ENCODE results near the gene MAST1. TPM values are rescaled to one million over a fixed set of nuclear protein-coding genes. Genes with fewer than 3 reads are reported as not detected.

MAST1 gene
- total RNA-seq, 1 donor from 2014 or later, result 0.15 TPM

- Histone ChIP-seq H3K9me3 (no peaks in the 10 kb centered on the region), H3K4me3 (no peak overlapping the region), H3K36me3 (no peaks in the 10 kb centered on the region), H3K4me1 (peaks cover 18% of the 10 kb centered on the region), H3K27me3 (ENCODE audit: low read depth) (peaks cover 90% of the 10 kb centered on the region), H3K27ac (no peak overlapping the region)
- ATAC-seq (peak in 1 of 2 donors; percentile 2), DNase-seq (peak; percentile 57)
- intact Hi-C loops (cut with DNase I), result no loop called here
- TF ChIP-seq CTCF (IDR thresholded peaks at IDR 0.05), result no peak
Measured at GRCh38 chr19:12834976-12835757, 3.1 kb upstream of the MAST1 start.

GRCh38 chr19:12836529-12836863, 1.8 kb upstream of the MAST1 start:
- no peaks in the 10 kb centered on the region for H3K9me3 ChIP-seq
- H3K27me3 ChIP-seq (ENCODE audit: low read depth), result peaks cover 92% of the 10 kb centered on the region
- no peak overlapping the region for H3K4me3 ChIP-seq
- peaks cover 28% of the 10 kb centered on the region for H3K4me1 ChIP-seq
- intact Hi-C loops (cut with DNase I), result no loop called here
- TF ChIP-seq CTCF (IDR thresholded peaks at IDR 0.05), result no peak
- no peak for DNase-seq
- ATAC-seq, result no peak
- H3K36me3 ChIP-seq, result no peaks in the 10 kb centered on the region
- no peak overlapping the region for H3K27ac ChIP-seq

GRCh38 chr19:12837225-12837624, 1.1 kb upstream of the MAST1 start:
- Histone ChIP-seq H3K9me3 (no peaks in the 10 kb centered on the region), H3K4me3 (no peak overlapping the region), H3K4me1 (peaks cover 28% of the 10 kb centered on the region), H3K36me3 (no peaks in the 10 kb centered on the region), H3K27ac (no peak overlapping the region), H3K27me3 (ENCODE audit: low read depth) (peaks cover 92% of the 10 kb centered on the region)
- DNase-seq (no peak), ATAC-seq (no peak)
- no peak for TF ChIP-seq CTCF (IDR thresholded peaks at IDR 0.05)
- intact Hi-C loops (cut with DNase I), result no loop called here

GRCh38 chr19:12838886-12839756, 806 bp downstream of the MAST1 start:
- peak overlapping the region; percentile 35 for H3K4me3 ChIP-seq
- H3K4me1 ChIP-seq, result peaks cover 19% of the 10 kb centered on the region
- intact Hi-C loops (cut with DNase I), result no loop called here

More at GRCh38 chr19:12838886-12839756, 806 bp downstream of the MAST1 start:
- DNase-seq, result no peak
- no peaks in the 10 kb centered on the region for H3K36me3 ChIP-seq
- no peak for ATAC-seq
- H3K27ac ChIP-seq, result no peak overlapping the region
- peaks cover 87% of the 10 kb centered on the region for H3K27me3 ChIP-seq (ENCODE audit: low read depth)
- H3K9me3 ChIP-seq, result no peaks in the 10 kb centered on the region
- TF ChIP-seq CTCF (IDR thresholded peaks at IDR 0.05), result no peak
